EH (cell line): ENCODE data around the gene MINDY2.
"Not testable (repeated sequence)": the region's sequence is repeated elsewhere in the genome, so short reads cannot be mapped to it uniquely, and the experiment has no call there.

Experiments
- DNase-seq: peaks from one replicate; pipeline ENCODE4 v3.0.0-alpha.2; 2015; ENCODE audit warnings: low read depth

Gene MINDY2

GRCh38 chr15:58752716-58753115, 18.4 kb upstream of the MINDY2 start:
- no peak for DNase-seq

GRCh38 chr15:58755350-58755749, 15.8 kb upstream of the MINDY2 start:
- DNase-seq: no peak

- no peak for DNase-seq
Observed at GRCh38 chr15:58755956-58756355, 15.1 kb upstream of the MINDY2 start.

- DNase-seq: peak; percentile 51
Observed at GRCh38 chr15:58758141-58758540, 13.0 kb upstream of the MINDY2 start.

- DNase-seq: no peak
Observed at GRCh38 chr15:58760385-58761009, 10.6 kb upstream of the MINDY2 start.

- no peak for DNase-seq
Observed at GRCh38 chr15:58761010-58761388, 10.1 kb upstream of the MINDY2 start.

GRCh38 chr15:58762285-58762684, 8.8 kb upstream of the MINDY2 start:
- DNase-seq: no peak

- DNase-seq: no peak
Observed at GRCh38 chr15:58762731-58763130, 8.4 kb upstream of the MINDY2 start.

- no peak for DNase-seq
Observed at GRCh38 chr15:58764468-58764867, 6.6 kb upstream of the MINDY2 start.

- no peak for DNase-seq
Observed at GRCh38 chr15:58766290-58766689, 4.8 kb upstream of the MINDY2 start.

- DNase-seq: not testable (repeated sequence)
Observed at GRCh38 chr15:58768601-58769004, 2.5 kb upstream of the MINDY2 start.

GRCh38 chr15:58770519-58770856, 614 bp upstream of the MINDY2 start:
- peak; percentile 91 for DNase-seq

- peak; percentile 24 for DNase-seq
Observed at GRCh38 chr15:58771621-58772250, 634 bp downstream of the MINDY2 start.

- DNase-seq: no peak
Observed at GRCh38 chr15:58773024-58773423, 1.9 kb downstream of the MINDY2 start.

- DNase-seq: no peak
Observed at GRCh38 chr15:58775402-58775801, 4.3 kb downstream of the MINDY2 start.

GRCh38 chr15:58777107-58777506, 6.0 kb downstream of the MINDY2 start:
- DNase-seq: no peak

GRCh38 chr15:58779554-58779953, 8.5 kb downstream of the MINDY2 start:
- DNase-seq: no peak

- no peak for DNase-seq
Observed at GRCh38 chr15:58785355-58785754, 14.3 kb downstream of the MINDY2 start.

- DNase-seq: no peak
Observed at GRCh38 chr15:58788056-58788710, 17.1 kb downstream of the MINDY2 start.

GRCh38 chr15:58793862-58794261, 22.8 kb downstream of the MINDY2 start:
- no peak for DNase-seq

GRCh38 chr15:58795825-58796224, 24.7 kb downstream of the MINDY2 start:
- no peak for DNase-seq

- DNase-seq: no peak
Observed at GRCh38 chr15:58797505-58797904, 26.4 kb downstream of the MINDY2 start.

GRCh38 chr15:58805095-58805494, 34.0 kb downstream of the MINDY2 start:
- DNase-seq: no peak

- DNase-seq: not testable (repeated sequence)
Observed at GRCh38 chr15:58823267-58823666, 52.2 kb downstream of the MINDY2 start.
